Measurements from ENCODE around the gene TTLL6. TPM values are rescaled to one million over a fixed set of nuclear protein-coding genes. Genes with fewer than 3 reads are reported as not detected.
"Not testable (repeated sequence)": the region's sequence is repeated elsewhere in the genome, so short reads cannot be mapped to it uniquely, and the experiment has no call there.

Gene TTLL6
- polyA plus RNA-seq, 1 donor: not detected

- DNase-seq: no peak
Measured at GRCh38 chr17:48814504-48814903, 2.5 kb downstream of the TTLL6 start.

GRCh38 chr17:48812001-48812400 is 5.0 kb downstream of the TTLL6 start:
- no peak for DNase-seq

GRCh38 chr17:48809182-48809581 is 7.8 kb downstream of the TTLL6 start:
- DNase-seq: no peak

GRCh38 chr17:48804936-48805411 is 12.1 kb downstream of the TTLL6 start:
- no peak for DNase-seq

- no peak for DNase-seq
Measured at GRCh38 chr17:48800626-48801217, 16.3 kb downstream of the TTLL6 start.

GRCh38 chr17:48799069-48799723 is 17.8 kb downstream of the TTLL6 start:
- no peak for DNase-seq

GRCh38 chr17:48796163-48796522 is 20.9 kb downstream of the TTLL6 start:
- not testable (repeated sequence) for DNase-seq

GRCh38 chr17:48795444-48796162 is 21.4 kb downstream of the TTLL6 start:
- DNase-seq: no peak

- no peak for DNase-seq
Measured at GRCh38 chr17:48792033-48792798, 24.8 kb downstream of the TTLL6 start.

- DNase-seq: peak; percentile 52
Measured at GRCh38 chr17:48791128-48792032, 25.6 kb downstream of the TTLL6 start.

GRCh38 chr17:48790607-48791127 is 26.4 kb downstream of the TTLL6 start:
- DNase-seq: no peak

- peak; percentile 49 for DNase-seq
Measured at GRCh38 chr17:48787828-48788227, 29.2 kb downstream of the TTLL6 start.

- DNase-seq: no peak
Measured at GRCh38 chr17:48779421-48779820, 37.6 kb downstream of the TTLL6 start.

- no peak for DNase-seq
Measured at GRCh38 chr17:48776602-48777001, 40.4 kb downstream of the TTLL6 start.

GRCh38 chr17:48773245-48773644 is 43.8 kb downstream of the TTLL6 start:
- no peak for DNase-seq

- DNase-seq: no peak
Measured at GRCh38 chr17:48770954-48771353, 46.1 kb downstream of the TTLL6 start.

- DNase-seq: no peak
Measured at GRCh38 chr17:48769009-48769675, 47.9 kb downstream of the TTLL6 start.

GRCh38 chr17:48767263-48767774 is 49.7 kb downstream of the TTLL6 start:
- DNase-seq: no peak

- no peak for DNase-seq
Measured at GRCh38 chr17:48761114-48761513, 55.9 kb downstream of the TTLL6 start.

- no peak for DNase-seq
Measured at GRCh38 chr17:48760411-48760810, 56.6 kb downstream of the TTLL6 start.

GRCh38 chr17:48759288-48759687 is 57.7 kb downstream of the TTLL6 start:
- DNase-seq: no peak
